Embryonic facial prominence (tissue), 1 donor: ENCODE data around the gene ARID2.

Experiments
- DNase-seq: peaks from one replicate; pipeline ENCODE4 v3.0.0-alpha.2; 2016; ENCODE audit errors: extremely low spot score

Gene ARID2

DNA sequence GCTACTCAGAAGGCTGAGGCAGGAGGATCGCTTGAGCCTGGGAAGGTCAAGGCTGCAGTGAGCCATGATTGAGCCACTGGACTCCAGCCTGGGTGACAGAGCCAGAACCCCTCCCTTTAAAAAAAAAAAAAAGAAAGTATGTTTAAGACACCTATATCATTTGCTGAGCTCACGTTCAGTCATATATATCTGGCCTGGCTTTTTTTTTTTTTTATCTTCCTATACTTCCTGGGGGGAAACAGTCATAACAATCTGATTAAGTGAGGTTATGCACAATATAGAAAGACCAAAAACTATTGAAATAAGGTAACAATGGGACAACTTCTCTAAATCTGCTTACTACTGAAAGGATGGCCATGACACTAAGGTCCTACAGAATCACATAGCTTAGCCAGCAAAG, 9.4 kb upstream of the ARID2 start:
- DNase-seq = no peak

DNA sequence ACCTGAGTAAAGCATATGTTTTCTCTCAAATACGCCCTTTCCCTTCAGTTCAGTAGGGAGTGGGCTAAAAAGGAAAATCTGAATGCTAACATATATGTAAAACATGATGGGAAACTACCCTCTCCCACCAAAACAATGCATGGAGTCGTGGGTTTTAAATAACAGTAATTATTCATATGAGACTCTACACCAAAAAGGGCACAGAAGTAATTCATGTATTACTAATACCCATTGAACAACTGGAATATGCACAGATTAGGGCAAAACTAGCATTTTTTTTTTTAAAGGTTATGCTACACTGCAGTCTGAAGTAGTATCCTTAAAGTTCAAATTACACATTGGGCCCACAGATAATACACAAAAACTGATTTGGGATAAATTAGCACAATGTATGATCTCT, 8.1 kb upstream of the ARID2 start:
- no peak for DNase-seq

DNA sequence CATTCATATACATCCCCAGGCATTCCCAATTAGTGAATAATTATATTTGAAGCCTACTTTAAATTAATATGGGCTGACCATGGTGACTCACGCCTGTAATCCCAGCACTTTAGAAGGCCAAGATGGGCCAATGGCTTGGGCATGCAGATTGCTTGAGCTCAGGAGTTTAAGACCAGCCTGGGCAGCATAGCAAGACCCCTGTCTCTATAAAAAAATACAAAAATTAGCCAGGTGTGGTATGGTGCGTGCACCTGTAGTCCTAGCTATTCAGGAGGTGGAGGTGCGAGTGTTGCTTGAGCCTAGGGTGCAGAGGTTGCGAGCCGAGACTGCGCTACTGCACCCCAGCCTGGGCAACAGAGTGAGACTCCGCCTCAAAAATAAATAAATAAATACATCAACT, 7.6 kb upstream of the ARID2 start:
- no peak for DNase-seq

DNA sequence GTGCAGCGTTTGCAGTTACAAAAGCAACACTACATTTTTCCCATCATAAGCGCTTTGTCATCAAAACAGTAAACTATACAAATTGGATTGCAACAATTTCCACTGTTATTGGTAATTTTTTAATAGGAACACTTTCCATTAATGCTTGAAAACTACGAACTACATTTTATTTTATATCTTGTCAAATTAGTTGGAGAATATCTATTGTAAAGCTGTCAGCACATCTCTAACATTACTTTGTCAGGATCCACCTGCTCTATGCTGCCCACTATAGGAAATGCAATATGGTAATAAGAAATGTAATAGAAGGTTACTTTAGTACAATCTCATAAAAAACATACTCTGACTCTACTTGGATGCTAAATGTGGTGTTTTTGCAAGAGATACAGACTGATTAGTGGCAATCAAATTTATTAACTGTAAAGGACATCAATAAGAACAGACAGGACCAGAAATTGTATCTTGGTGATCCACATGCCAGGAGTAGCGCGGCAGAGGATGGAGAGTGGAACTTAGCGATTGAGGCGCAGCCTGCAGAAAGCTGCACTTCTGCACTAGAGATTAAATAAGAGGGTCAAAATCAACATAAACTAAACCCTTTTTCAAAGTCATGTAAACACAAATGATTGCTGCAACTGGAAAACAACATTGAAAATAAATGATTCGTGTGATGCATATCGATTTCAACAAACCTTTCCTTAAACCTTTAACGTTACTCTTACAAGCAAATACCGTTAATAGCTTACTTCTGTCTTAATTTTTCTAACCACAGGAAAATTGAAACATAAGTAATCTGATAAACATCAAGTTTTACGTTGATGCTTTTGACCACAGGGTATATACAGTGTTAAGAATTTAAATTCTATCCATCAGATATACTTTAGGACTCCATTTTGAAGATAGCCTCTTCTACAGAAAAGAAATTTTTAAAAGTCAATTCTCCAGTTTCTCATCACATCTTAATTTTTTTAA, 3.6 kb upstream of the ARID2 start:
- peak; percentile 58 for DNase-seq

DNA sequence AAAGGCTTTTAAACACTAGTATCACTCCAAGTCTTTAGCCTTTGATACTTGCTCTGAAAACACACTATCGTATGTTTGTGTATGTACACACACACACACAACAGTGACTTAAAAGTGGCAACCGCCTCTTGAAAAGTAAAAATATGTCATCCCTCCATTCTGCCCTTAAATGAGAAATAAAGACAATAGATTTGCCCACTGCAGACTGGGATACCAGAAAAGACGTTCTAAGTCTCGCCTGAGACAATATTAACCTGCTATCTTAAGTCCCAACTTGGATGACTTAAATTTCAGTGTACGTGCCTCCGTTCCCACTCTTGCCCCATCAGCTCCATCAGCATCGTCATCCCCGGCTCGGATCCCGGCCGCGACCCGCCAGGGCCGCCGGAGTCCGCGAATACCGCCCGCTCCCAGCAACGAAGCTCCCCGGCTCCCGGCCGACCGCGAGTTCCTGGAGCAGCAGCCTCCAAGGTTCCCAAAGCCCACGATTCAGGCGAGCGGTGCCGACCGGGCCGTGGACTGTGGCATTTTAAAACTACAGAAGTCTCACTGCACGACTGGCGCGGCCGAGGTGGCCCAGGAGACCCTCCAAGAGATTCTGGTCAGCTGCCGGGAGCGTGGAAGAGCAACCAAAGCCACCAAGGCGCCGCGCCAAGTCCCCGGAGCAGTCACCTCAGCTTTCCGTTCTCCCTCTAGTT, 2.8 kb upstream of the ARID2 start:
- no peak for DNase-seq

DNA sequence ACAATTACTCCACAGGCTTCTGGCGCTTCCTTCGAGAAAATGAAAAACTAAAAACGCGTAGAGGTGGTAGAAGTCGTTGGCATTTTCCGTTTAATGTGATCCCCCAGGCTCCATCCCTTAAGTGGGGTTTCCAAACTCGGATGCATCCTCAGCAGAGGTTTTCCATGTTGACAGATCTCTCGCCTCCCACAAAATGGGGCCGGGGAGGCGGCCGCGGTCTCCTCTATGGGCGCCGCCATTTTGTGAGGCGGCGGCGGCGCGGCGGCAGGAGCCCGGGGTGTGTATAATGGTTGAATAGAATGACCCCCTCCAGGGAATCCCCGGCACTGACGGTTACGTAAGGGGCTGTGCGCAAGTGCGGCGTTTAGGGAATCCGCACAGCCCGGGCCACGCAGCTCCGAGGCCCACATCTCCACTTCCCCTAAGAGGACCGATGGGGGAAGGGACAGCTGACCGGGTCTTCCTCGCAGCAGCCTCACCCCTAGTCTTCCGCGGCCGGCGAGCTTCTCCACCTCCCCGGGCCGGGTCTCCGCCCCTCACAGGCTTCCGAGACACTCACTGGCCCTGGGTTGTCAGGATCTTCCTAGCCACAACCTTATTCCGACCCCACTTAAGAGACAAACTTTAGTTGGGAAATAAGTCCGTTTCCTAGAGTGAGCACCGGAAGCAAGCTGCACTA, 2.1 kb upstream of the ARID2 start:
- DNase-seq = peak; percentile 88

DNA sequence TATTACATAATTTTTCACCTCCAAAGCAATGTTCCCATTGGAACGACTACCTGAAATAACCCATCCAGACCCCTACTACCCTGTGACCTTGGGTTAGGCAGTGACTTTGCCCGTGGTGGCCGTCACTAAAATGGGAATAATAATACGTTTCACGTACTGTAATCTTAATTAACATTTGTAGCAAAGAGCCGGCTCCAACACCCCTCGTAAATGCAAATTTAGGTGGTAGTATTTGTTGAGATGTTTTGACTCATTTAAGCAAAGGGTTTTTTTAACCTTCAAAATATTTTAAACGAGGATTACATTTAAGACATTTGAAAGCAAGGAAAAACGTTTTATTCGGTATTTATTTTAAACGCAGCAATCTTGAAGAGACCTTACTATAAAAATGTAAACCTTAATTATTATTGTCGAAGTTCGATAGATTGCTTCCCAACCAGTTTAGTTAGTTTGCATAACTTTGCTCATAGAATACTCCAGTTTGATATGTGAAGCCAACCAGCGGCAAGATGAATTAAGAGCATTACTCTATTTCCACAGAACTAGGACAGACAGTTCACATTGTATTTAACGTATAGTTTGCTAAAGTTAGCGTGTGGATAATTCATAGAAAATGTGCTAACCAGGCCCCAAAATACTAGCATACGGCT, 1.4 kb upstream of the ARID2 start:
- no peak for DNase-seq

DNA sequence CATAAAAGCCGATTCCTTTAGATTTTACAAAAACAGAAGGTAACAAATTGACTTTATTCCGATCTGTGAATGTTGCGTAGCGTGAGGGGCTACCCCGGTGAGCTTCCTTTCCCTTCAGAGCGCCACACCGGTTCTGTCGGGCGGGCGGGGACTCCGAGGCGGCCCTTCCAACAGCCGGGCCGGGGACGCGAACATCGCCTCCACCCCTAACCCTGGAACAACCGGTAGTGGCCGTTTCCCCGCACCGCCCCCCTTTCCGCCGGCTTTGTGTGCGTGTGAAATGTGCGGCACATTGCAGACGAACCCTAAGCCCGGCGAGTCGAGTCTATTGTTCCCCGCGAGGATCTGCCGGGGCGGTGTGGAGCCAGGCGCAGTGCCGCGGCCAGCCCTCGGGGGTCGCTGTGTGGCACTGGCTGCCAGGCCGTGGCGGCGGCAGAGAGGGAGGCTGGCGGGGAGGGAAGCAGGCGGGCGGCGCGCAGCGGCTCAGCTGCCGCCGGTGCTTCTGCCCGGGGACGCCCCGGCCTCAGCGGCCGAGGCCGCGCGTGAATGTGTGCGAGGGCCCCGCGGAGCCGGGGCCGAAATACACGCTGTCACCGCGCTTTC, 775 bp upstream of the ARID2 start:
- peak; percentile 92 for DNase-seq

DNA sequence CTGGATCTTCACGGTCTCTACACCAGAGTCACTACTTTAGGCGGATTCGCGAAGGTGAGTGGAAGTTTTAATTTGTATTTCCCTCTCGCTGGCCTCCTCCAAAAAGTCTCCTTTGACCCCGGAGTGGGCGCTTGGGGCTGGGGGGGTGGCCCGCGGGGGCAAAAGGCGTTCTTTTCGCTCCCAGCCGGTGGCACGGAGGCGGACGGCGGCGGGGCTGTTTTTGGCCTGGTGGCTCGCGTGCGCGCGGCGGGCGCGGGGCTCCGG, 510 bp downstream of the ARID2 start:
- no peak for DNase-seq

DNA sequence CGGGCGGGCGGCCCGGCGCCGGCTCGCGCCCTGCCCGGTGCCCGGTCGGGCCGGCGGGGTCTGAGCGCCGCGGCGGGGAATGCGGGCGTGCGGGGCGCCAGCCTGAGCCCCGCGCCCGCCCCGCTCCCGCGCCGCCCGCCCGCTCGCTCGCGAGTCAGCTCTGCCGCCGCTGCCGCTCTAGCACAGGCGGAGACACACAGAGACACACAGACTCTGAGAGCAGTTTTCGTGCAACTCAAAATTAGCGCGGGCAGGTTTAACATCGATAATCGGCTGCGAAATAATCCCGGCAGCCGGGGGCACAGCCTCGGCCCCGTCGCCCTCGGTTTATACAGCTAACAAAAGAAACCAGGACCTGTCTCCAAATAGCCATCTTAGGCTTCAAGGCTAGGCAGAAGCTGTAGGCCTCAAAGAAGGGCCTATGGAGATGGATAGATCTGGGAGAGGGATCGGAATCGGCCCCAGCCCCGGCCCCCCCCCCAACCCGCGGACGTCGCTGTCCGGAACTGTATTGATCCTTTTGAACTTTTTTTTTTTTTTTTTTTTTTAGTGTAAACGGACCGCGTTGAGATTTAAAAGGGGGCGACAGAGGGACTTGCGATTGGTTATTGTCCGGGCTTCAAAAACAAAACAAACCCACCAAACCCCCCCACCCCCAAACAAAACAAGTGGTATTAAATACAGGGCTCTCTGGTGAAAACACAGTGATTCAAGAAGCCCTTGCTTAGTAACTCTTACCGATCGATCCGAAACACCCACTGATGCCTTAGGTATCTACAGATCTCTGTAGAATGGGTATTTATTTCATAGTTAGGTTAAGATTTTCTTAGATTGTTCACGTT, 1.1 kb downstream of the ARID2 start:
- peak; percentile 41 for DNase-seq

DNA sequence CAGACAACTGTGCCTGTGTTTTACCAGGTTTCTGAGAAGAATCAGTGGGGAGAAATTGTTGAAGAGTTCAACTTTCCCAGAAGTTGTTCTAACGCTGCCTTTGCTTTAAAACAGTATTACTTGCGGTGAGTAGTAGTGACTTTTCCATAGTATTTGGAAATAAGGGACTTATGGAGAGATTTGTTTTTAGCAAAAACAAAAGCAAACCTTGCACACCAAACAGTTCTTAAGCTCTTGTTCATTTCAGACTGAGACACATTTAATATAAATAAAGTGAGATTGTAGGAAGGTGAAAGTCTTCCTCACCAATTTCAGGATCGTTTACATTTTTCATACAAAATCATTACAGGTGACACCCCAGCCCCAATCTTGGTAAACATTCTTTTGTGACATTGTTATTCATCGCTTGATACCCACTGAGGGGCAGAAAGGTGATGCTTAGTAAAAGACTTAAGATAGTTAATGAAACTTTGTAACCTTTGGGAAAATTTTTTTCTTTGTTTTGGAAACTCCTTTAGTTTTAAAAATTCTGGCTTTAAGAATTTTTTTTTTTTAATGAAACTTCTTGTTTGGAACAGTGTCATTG, 1.8 kb downstream of the ARID2 start:
- no peak for DNase-seq

DNA sequence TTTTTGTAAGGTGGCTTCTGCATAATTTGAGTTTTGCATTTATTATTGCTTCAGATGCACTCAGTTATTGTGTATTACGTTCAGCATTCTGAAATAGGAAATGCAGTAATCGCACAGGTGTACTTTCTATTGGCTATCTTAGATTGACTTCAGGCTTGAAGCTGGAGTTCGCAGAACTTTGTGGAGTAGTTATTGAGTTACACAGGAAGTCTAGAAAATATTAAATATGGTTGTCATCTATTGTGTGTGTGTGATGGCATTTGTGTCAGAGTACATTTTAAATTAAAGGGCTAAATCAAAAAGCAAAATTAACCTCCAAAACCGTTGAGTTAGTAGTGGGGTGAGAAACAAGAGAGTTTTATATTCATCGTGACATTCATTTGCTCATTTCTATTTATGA, 2.7 kb downstream of the ARID2 start:
- DNase-seq = no peak

DNA sequence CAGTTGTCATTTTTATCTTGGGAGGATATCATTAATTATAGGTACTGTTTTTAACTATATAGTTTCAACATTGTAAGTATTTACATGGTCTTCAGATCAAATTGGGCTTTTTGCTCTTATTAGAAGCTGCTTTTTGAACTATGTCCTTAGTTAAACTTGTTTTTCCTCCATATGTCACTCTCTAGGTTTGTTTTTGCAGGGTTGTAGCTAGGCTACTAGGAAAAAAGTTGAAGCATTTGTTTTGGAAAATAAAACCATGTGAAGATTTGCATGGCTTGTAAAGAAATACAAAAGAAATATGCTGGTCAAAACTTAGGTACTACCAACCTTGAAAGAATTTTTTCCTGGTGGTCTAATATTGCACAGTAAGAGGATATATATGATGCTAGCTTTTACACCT, 3.4 kb downstream of the ARID2 start:
- DNase-seq = no peak

DNA sequence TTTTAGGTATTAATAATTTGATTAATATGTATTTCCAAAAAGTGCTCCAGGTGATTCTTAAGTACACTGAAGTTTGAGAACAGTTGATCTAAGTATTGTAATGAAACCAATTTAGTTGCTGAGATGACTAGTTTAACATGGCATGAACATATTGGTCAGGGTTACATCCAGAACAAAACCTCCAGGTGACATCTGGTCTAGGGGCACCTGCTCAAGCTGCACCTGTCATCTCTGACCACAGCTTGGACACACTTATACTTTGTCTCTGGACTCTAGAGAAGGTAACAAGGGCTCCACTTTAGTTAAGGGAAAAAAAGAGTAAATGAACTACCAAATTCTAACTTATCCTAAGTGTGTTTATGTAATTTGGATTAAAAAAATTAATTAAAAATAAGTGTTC, 8.1 kb downstream of the ARID2 start:
- DNase-seq = no peak

DNA sequence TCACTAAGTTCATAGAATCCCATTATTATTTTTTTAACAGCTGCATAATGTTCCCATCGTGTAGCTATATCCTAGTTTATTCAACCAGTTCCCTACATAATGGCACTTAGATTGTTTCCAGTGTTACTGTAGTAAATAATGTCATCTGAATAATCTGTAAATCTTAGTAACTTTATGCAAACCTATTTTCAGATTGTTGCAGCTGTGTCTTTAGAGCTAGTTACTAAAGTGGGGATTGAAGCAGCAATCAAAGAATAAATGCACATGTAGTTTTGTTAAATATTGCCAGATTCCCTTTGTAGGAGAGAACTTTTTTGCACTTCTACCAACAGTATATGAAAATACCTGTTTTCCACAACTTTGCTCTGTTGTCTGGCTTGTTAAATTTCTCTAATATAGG, 13.1 kb downstream of the ARID2 start:
- DNase-seq = no peak

DNA sequence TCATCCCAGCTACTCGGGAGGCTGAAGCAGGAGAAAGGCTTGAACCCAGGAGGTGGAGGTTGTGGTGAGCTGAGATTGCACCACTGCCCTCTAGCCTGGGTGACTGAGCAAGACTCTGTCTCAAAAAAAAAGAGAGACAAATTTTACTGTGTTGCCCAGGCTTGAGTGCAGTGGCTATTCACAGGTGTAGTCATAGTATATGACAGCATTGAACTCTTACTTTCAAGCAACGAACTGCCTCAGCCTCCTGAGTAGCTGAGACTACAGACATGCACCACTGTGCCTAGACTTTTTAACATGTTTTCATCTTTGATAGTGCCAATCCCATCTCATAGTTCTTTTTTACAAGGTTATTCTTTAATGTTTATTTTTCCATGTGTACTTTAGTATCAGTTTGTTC, 13.7 kb downstream of the ARID2 start:
- no peak for DNase-seq

DNA sequence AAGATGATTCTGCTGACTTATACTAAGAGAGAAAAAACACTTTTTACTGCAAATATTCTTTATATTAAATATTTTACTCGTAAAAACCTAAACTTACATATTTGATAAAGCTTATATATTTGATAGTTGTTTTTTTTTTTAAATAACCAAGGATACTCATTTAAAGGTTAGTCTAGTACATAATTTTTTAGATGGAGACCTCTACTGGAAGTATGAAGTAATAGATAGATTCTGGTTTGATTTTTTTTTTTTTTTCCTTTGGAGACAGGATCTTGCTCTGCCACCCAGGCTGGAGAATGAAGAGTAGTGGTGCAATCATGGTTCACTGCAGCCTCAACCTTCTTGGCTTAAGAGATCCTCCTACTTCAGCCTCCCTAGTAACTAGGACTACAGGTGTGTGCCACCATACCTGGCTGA, 16.4 kb downstream of the ARID2 start:
- no peak for DNase-seq

DNA sequence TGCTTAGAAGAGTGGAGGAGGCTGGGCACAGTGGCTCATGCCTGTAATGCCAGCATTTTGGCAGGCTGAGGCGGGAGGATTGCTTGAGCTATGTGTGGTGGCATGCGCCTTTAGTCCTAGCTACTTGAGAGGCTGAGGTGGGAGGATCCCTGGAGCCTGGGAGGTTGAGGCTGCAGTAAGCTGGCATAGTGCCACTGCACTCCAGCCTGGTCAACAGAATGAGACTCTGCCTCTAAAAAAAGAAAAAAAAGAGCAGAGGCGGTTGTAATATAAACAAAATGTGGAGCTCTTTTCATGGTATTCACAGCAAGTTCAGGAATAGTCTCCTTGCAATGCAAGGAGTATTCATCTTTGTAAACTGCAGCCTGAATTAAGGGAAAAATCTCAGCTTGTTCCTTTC, 27.2 kb downstream of the ARID2 start:
- DNase-seq = no peak

DNA sequence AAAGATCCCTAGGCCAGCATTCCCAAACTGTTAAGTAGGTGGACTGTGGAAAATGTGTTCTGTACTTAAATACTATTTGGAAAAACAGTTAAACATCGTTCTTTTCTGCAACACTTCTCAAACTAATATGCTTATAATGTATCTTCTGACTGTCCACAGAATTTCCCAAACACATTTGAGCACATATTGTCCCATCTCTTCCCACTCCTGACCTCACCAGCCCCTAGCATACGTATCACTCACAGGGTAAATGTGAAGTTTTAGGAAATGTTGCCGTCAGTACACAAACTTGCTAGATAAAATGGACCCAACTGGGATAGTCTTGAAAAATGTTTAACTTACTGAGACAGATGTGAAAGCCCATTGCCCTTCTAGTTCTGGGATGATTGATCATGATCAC, 27.7 kb downstream of the ARID2 start:
- DNase-seq = no peak

DNA sequence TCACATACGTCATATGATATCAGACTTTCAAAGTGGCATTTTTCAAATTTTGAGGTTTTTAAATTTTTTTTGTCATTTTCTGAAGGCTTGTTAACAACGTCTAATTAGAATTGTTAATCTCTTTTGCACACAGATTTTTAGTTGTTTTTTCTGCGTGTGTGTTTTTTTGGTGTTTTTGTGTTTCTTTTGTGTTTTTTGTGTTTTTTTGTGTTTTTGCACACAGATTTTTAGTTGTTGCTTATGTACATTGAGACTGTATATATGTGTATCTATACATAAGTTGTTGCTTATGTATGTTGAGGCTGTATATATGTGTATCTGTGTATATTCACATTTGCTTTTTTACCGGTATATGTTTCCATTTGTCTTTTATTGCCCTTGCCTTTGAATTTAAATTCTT, 30.8 kb downstream of the ARID2 start:
- DNase-seq = no peak
